GM18951 (cell line): ENCODE measurements around the gene OBSCN.

Experiments used
- POLR2A ChIP-seq: IDR thresholded peaks from 4 replicates; pipeline ENCODE4 v1.6.1; 2011; ENCODE audit warnings: mild to moderate bottlenecking; ENCODE audit not compliant: insufficient read length, insufficient read depth; ENCODE audit errors: extremely low read depth
- in situ Hi-C: fragments of 300-500 bp; cut with MboI; formaldehyde crosslinking; loops from one replicate; pipeline ENCODE4 v1.12.0; 2022; ENCODE audit warnings: low sequenced_read_pairs, mixed read lengths, inconsistent platforms; ENCODE audit not compliant: unreplicated experiment

Gene OBSCN

GRCh38 chr1:228391411-228392020, 183.7 kb downstream of the OBSCN start:
- no peak for TF ChIP-seq POLR2A
- in situ Hi-C loops = no loop called here

DNA sequence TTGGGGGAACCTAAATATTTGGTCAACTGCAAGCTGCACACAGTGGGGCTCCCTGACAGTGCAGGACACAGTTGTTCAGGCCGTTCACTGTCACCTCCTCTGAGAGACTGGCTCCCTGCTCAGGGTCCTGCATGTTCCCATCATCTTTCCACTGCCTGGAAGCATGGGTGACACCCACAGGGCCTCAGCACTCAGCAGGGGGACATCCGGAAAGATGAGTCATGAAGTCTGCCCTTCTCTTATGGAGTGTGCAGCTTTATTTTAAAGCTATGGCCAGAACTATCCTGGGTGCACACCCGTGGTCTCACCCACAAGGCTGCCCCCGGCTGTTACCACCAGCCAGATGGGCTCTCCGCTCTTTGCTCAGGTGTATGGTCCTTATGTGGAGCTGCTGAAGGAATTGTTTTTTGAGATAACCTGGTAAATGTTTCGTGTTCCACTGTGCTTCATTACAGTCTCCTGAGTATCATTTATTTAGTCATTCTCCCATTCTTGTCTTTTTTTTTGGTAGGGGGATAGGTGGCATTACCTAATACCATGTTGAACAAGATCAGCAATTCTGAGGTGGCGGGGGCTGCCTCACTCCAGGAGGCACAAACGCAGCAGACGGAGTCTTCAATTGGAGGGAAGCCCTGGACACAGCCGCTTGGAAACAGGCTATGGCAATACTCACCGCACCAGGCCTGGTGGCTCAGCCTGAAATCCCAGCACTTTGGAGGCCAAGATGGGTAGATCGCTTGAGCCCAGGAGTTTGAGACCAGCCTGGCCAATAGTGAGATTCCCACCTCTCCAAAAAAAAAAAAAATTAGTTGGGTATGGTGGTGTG, 184.5 kb downstream of the OBSCN start:
- in situ Hi-C loops = no loop called here
- no peak for TF ChIP-seq POLR2A

GRCh38 chr1:228393268-228393701, 185.4 kb downstream of the OBSCN start:
- in situ Hi-C loops = no loop called here
- no peak for TF ChIP-seq POLR2A

DNA sequence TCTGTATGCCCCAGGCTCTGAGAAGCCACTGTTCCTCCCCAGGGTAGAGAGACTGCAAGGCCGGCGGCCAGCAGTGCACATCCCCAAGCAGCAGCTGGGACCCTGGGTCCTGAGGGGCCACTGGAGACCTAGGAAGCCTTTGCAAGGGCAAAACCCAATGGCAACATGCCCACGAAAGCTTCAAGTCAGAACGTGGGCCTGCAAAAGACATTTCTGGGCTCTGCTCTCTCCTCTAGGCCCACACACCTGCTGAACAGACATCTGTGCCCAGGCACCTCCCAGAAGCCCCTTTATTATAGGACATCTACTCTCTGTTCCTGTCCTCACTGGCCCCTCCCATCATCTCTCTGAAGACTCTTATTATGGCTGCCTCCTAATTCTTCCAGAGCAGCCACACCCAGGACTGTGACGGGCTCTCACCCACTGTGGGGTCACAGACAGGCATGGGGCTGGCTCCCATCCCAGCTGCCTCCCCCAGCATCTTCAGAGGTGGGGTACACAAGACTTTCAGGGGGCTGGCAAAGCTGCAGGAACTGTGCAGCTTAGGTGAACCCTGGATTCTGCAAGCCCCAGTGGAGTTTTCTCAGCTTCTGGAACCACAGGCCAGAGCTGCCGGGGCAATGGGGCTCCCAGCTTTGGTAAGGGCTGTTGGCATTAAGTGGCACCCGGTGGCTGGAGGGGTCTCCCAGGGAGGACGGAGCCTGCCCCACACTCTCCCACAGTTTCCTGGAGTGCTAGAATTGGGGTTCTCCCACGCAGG, 186.1 kb downstream of the OBSCN start:
- in situ Hi-C loops = no loop called here
- TF ChIP-seq POLR2A = no peak

DNA sequence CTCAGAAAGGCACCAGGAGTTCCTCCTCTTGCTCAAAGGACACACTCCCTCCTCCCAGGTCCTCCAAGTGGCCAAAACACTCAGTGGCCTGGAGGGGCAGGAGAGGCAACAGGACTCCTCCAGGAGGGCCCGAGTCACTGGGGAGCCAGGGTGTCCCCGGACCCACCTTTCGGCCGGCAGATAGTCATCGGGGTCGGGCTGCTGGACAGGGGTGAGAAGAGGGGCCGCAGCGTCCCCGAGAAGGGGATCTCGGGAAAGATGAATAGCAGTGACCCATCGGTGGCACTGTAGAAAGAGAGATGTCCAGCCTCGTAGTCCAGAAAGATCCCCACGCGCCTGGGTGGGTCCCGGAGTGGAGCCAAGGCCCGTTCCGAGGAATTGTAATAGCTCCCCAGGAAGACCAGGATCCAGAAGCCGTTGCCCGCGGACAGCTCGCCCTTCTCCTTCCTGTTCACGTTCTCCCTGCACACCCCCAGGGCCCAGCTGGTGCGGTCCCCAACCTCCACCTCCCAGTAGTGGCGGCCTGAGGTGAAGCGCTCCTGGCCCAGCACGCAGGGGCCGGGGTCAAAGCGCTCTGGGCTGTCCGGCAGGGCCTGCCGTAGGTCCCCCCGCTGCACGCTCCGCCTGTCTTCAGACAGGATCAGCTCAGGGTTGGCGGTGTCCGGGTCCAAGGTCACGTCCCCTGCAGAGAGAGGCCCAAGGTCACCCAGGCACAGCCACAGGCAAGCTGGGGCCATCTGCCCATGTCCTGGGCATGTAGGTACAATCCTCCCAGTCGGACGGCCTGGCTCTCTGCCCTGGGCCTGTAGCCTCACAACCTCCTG, 186.9 kb downstream of the OBSCN start:
- no peak for TF ChIP-seq POLR2A
- in situ Hi-C loops = no loop called here

DNA sequence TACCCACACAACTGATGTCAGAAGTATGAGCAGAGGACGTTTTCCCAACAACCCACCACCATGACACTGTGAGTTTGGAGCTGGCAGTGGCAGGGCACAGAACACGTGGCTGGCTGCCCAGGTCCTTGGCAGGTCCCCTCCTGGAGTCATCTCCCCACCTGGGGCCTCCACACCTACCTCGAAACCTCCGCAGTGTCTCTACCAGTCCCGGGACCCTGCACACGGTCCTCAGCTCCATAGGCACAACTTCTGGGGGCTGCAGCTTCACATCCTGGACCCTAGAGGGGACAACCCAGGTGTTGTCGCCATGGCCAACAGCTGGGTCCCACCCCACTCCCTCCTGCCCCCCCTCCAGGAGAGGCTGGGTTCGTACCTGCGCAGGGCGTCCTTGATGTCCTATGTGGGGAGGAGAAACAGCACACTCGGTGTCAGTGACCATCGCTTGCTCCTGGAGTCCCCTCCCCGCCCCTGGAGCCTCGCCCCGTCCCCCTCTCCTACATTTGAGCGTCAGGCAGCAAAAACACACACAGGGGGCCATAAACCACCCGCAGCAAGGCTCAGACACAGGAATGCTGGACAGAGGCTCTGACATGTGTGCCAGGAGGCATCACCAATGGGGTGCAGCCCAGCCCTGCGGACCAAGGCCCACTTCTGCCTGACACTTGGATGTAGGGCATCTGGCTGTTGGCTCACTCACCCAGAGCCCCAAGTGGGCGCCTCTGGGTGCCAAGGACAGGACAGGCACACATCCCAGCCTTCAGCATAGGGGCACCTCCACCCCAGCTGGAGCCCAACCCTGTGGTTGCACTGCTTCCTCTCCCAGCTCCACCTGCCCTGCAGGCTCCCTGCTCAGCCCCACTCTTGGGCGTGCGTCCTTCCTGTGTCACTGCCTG, 189.2 kb downstream of the OBSCN start:
- in situ Hi-C loops = no loop called here
- no peak for TF ChIP-seq POLR2A

GRCh38 chr1:228397966-228398365, 190.1 kb downstream of the OBSCN start:
- in situ Hi-C loops = no loop called here
- no peak for TF ChIP-seq POLR2A

GRCh38 chr1:228398741-228399461, 191.1 kb downstream of the OBSCN start:
- TF ChIP-seq POLR2A = no peak
- in situ Hi-C loops = no loop called here

DNA sequence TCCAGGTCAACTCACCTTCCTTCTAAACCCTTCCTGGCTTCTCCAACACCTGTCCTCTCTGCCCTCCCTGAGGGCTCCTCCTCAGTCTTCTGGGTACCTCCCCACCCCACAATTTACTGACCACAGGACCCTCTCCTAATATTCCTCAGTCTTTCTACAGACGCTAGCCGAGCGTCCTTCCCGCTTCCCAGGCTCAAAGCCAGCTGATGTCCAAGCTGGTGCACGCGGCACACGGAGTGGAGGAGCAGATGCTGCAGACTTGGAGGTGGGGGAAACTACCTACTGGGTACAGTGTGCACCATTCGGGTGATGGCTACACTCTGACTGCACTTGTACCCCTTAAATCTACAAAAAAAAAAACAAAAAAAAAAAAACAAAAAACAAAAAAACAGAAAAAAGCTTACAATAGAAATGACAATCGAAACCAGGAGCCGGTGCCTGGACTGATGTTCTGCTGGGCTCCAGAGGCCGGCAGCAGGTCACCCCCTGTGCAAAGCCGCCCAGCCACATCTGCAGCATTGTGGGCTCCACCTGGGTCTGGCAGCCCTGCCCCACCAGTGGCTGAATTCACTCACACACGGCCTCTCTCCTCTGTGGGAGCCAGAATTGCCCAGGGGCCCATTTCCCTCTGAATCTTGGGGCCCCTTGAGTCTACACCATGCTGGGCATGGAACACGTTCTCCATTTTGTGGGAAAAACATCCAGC, 191.8 kb downstream of the OBSCN start:
- in situ Hi-C loops = no loop called here
- no peak for TF ChIP-seq POLR2A

- in situ Hi-C loops = no loop called here
- no peak for TF ChIP-seq POLR2A
These were observed 192.4 kb downstream of the OBSCN start for GRCh38 chr1:228400237-228400651.
